ENCODE data around the gene RGPD8.
"Not testable (repeated sequence)": the region's sequence is repeated elsewhere in the genome, so short reads cannot be mapped to it uniquely, and the experiment has no call there.

DNA sequence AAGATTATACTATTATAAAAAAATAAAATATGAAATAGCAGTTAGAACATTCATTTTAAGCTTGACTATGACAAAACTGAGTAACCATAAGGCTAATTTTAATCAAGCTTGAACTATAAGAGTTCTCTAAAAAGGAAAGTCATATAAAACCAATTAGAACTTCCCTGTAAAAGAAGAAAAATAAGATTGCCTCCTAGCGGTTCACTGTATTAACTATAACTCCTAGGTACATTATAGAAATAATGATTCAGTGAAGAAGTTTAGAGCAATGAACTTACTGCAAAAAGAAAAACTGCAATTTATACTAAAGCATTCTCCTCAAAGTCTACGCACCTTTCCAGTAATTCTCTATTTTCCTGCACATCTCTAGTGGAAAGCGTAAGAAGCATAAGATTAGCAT, 16.6 kb downstream of the RGPD8 start:
- TF ChIP-seq, protein P1, sequence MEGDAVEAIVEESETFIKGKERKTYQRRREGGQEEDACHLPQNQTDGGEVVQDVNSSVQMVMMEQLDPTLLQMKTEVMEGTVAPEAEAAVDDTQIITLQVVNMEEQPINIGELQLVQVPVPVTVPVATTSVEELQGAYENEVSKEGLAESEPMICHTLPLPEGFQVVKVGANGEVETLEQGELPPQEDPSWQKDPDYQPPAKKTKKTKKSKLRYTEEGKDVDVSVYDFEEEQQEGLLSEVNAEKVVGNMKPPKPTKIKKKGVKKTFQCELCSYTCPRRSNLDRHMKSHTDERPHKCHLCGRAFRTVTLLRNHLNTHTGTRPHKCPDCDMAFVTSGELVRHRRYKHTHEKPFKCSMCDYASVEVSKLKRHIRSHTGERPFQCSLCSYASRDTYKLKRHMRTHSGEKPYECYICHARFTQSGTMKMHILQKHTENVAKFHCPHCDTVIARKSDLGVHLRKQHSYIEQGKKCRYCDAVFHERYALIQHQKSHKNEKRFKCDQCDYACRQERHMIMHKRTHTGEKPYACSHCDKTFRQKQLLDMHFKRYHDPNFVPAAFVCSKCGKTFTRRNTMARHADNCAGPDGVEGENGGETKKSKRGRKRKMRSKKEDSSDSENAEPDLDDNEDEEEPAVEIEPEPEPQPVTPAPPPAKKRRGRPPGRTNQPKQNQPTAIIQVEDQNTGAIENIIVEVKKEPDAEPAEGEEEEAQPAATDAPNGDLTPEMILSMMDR (IDR thresholded peaks at IDR 0.05 in 4 of 5, conservative IDR thresholded peaks at IDR 0.05 in 1 of 5) = not testable (repeated sequence)
- not testable (repeated sequence) for TF ChIP-seq POLR2A (IDR thresholded peaks at IDR 0.05)
